Measurements from ENCODE around the gene S100A6.
"Not testable (repeated sequence)": the region's sequence is repeated elsewhere in the genome, so short reads cannot be mapped to it uniquely, and the experiment has no call there.

The S100A6 gene

GRCh38 chr1:153535242-153536011 is at the start of gene S100A6:
Gene S100A6, minus strand, starts transcription at chr1:153535991. Its CDS starts 652 bp downstream, at chr1:153535339.
- peak; percentile 65 for DNase-seq (ENCODE audit: low spot score)

GRCh38 chr1:153585006-153585405 is 49.2 kb upstream of the S100A6 start:
- no peak for DNase-seq (ENCODE audit: low spot score)

- peak; percentile 1 for DNase-seq (ENCODE audit: low spot score)
Measured at GRCh38 chr1:153583976-153584375, 48.2 kb upstream of the S100A6 start.

- not testable (repeated sequence) for DNase-seq (ENCODE audit: low spot score)
Measured at GRCh38 chr1:153583514-153583913, 47.7 kb upstream of the S100A6 start.

- DNase-seq (ENCODE audit: low spot score), result not testable (repeated sequence)
Measured at GRCh38 chr1:153582836-153583235, 47.0 kb upstream of the S100A6 start.

GRCh38 chr1:153578936-153579335 is 43.1 kb upstream of the S100A6 start:
- DNase-seq (ENCODE audit: low spot score), result no peak

- peak; percentile 31 for DNase-seq (ENCODE audit: low spot score)
Measured at GRCh38 chr1:153578490-153578889, 42.7 kb upstream of the S100A6 start.

GRCh38 chr1:153577624-153578051 is 41.8 kb upstream of the S100A6 start:
- DNase-seq (ENCODE audit: low spot score), result no peak

GRCh38 chr1:153577138-153577537 is 41.3 kb upstream of the S100A6 start:
- DNase-seq (ENCODE audit: low spot score), result no peak

GRCh38 chr1:153575497-153575896 is 39.7 kb upstream of the S100A6 start:
- DNase-seq (ENCODE audit: low spot score), result not testable (repeated sequence)

- not testable (repeated sequence) for DNase-seq (ENCODE audit: low spot score)
Measured at GRCh38 chr1:153575081-153575491, 39.3 kb upstream of the S100A6 start.

GRCh38 chr1:153573351-153573750 is 37.6 kb upstream of the S100A6 start:
- DNase-seq (ENCODE audit: low spot score), result no peak

- DNase-seq (ENCODE audit: low spot score), result peak; percentile 93
Measured at GRCh38 chr1:153572569-153573015, 36.8 kb upstream of the S100A6 start.

- DNase-seq (ENCODE audit: low spot score), result no peak
Measured at GRCh38 chr1:153571706-153572105, 35.9 kb upstream of the S100A6 start.

GRCh38 chr1:153570874-153571273 is 35.1 kb upstream of the S100A6 start:
- no peak for DNase-seq (ENCODE audit: low spot score)

GRCh38 chr1:153569465-153569864 is 33.7 kb upstream of the S100A6 start:
- no peak for DNase-seq (ENCODE audit: low spot score)

GRCh38 chr1:153568367-153569099 is 32.7 kb upstream of the S100A6 start:
- peak; percentile 97 for DNase-seq (ENCODE audit: low spot score)

GRCh38 chr1:153567621-153568366 is 32.0 kb upstream of the S100A6 start:
- DNase-seq (ENCODE audit: low spot score), result peak; percentile 99

- DNase-seq (ENCODE audit: low spot score), result peak; percentile 99
Measured at GRCh38 chr1:153566414-153567371, 30.9 kb upstream of the S100A6 start.

- peak; percentile 99 for DNase-seq (ENCODE audit: low spot score)
Measured at GRCh38 chr1:153565529-153566374, 30.0 kb upstream of the S100A6 start, which contains the start of gene S100A2. Gene S100A2, minus strand, starts transcription at chr1:153565844. Its CDS starts 1,967 bp downstream, at chr1:153563877.
